ENCODE measurements around the gene AIG1.
"Not testable (repeated sequence)": the region's sequence is repeated elsewhere in the genome, so short reads cannot be mapped to it uniquely, and the experiment has no call there.

AIG1 gene

DNA sequence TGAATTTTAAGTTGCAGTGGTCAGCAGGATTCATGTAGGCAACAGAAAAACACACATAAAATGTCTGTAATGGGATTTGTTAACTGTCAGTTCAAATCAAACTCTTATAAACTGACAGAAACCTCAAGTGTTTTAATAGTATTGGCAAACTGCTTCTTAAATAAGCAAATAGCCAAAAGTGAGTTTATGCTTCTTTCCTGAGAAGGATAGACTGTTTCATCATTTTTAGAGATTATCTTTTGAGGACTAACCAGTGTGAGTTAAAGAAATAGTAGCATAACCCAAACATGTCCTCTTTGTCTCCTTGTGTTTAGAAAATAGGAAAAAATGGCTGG lies 68.0 kb downstream of the AIG1 start:
- no peak for DNase-seq (ENCODE audit: low spot score)

DNA sequence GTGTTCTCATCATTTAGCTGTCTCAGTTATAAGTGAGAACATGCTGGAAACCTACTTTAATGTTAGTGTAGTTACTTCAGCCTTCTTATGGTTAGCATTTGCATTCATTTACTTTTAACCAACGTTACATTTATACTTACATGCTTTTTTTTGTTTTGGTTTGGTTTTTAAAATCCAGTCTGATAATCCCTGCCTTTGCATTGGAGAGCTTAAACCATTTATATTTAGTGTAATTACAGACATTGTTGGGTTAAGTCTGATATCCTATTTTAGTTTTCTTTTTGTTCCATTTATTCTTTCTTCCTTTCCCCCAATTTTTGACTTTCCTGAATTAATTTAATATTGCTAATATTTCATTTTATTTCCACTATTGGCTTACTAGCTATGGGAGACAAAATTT lies 70.2 kb downstream of the AIG1 start:
- DNase-seq (ENCODE audit: low spot score): no peak

GRCh38 chr6:143135325-143135724 lies 74.6 kb downstream of the AIG1 start:
- DNase-seq (ENCODE audit: low spot score): no peak

- no peak for DNase-seq (ENCODE audit: low spot score)
These were observed 75.3 kb downstream of the AIG1 start for GRCh38 chr6:143135797-143136561.

- DNase-seq (ENCODE audit: low spot score): no peak
These were observed 76.0 kb downstream of the AIG1 start for GRCh38 chr6:143136647-143137046.

- DNase-seq (ENCODE audit: low spot score): no peak
These were observed 78.6 kb downstream of the AIG1 start for GRCh38 chr6:143139239-143139784.

DNA sequence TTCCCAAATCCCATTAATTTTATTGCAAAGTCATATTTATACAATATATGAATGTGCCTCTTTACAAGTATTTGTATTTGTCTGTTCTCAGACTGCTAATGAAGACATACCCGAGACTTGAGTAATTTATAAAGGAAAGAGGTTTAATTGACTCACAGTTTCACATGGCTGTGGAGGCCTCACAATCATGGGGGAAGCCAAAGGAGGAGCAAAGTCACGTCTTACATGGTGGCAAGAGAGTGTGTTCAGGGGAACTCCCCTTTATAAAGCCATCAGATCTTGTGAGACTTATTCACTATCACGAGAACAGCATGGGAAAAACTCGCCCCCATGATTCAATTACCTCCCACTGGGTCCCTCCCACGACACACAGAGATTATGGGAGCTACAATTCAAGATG lies 79.2 kb downstream of the AIG1 start:
- not testable (repeated sequence) for DNase-seq (ENCODE audit: low spot score)

- DNase-seq (ENCODE audit: low spot score): no peak
These were observed 80.1 kb downstream of the AIG1 start for GRCh38 chr6:143140767-143141166.

DNA sequence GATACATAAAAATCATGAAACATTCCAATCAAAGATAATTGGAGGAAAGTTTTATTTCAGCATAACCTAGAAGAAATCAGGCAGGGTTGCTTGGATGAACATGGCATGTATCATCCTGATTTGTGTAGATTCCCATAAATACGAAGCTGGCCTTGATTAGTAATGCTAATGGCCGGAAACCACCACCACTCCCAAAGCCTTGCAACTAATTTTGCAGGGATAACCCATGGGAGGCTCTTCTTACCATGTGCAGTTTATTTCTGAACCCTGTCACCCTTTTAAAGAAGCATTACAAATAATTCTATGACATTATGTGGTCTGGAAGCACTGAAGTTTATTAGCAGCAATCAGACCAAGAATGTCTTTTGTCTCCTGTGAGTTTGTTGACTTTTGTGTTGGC lies 80.8 kb downstream of the AIG1 start:
- DNase-seq (ENCODE audit: low spot score): no peak

DNA sequence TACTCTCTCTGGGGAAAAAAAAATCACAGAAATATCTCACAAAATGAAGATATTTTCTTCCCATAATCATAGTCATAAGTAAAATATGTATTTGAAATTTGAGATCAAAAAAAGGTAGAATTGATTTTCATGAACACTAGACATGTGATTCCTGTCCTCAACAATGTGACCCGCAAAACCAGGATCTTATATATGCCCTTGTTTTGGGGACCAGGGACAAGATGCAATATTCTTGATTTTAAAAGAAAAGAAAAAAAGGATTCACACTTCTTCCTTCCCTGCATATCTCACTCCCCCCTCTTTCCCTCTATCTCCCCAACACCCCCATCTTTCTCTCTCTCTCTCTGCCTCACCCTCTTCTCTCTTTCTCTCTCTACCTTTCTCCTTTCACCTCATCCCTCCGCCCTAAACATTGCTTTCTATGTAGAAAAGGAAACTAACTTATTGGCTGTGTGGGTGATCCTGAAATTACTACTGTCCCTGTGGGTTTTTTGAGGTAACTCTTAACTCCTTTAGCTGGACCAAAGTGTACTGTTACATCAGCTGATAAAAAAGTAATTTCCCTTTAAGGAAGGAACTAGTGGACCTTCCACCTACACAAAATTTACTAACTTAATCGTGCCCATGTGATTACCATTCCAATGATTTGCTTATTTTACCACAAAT lies 85.6 kb downstream of the AIG1 start:
- no peak for DNase-seq (ENCODE audit: low spot score)

DNA sequence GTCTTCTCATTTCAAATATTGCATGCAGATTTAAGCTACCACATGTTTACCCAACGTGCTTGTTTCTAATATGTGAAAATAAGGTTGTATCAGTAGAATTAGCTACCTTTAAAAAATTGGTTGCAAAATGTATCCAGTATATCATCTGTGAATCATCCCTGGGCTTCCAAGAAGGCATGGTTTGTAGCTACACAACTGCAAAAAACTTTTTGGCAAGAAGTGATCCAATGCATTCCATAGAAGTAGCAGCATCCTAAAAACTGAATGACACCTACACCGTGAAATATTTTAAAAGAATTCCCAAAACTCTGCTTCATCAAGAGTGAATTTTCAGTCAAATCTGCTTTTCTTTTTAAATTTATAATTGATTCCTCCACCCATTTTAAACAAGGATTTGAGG lies 89.1 kb downstream of the AIG1 start:
- no peak for DNase-seq (ENCODE audit: low spot score)

DNA sequence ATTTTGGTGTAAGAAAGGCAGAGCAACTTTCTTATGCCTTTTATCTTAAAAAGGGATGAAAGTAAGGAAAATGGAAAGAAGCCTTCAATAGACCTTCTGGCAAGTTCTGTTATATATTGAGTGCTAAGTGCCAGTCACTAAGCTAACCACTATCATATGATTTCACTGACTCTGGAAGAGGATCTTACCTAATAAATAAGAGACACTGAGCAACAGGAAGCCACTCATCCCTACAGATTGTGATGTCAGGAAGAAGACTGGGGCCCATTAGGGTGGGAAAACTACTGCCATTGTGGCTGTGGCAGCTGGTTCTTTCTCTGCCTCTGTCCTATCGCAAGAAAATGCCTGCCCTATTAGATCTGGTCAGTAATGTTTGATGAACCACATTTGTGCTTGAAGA lies 89.6 kb downstream of the AIG1 start:
- no peak for DNase-seq (ENCODE audit: low spot score)

GRCh38 chr6:143151381-143151780 lies 90.7 kb downstream of the AIG1 start:
- DNase-seq (ENCODE audit: low spot score): no peak

- DNase-seq (ENCODE audit: low spot score): no peak
These were observed 95.0 kb downstream of the AIG1 start for GRCh38 chr6:143155681-143156080.

GRCh38 chr6:143157131-143157530 lies 96.4 kb downstream of the AIG1 start:
- DNase-seq (ENCODE audit: low spot score): no peak

GRCh38 chr6:143158113-143158581 lies 97.5 kb downstream of the AIG1 start:
- DNase-seq (ENCODE audit: low spot score): no peak

- no peak for DNase-seq (ENCODE audit: low spot score)
These were observed 98.3 kb downstream of the AIG1 start for GRCh38 chr6:143159001-143159400.

GRCh38 chr6:143160015-143160414 lies 99.3 kb downstream of the AIG1 start:
- no peak for DNase-seq (ENCODE audit: low spot score)

- DNase-seq (ENCODE audit: low spot score): no peak
These were observed 99.9 kb downstream of the AIG1 start for GRCh38 chr6:143160439-143161220.

DNA sequence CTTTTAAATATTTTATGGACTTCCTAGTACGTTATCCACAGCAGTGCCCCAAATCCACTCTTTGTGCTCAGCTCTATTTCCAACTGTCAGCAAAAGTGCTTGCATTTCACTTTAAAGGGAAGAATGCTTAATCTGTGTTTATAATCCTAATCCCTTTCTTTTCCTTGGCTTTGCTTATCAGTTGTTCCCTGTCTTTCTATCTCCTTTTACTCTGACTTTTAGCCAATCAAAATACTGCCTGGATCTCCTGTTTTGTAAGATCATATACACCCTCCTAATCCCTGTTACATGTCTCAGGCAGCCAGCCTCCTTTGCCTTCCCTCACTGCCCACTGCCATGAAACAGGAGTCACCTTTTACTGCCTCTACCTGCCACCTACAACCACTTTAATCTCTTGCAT lies 102.9 kb downstream of the AIG1 start:
- no peak for DNase-seq (ENCODE audit: low spot score)

GRCh38 chr6:143164565-143165105 lies 103.9 kb downstream of the AIG1 start:
- no peak for DNase-seq (ENCODE audit: low spot score)

- no peak for DNase-seq (ENCODE audit: low spot score)
These were observed 104.7 kb downstream of the AIG1 start for GRCh38 chr6:143165315-143165855.
